ENCODE data around the gene WNT5A.

- no peak for TF ChIP-seq CTCF (IDR thresholded peaks at IDR 0.05; ENCODE audit: low read length)
- TF ChIP-seq EZH2 (IDR thresholded peaks at IDR 0.05; ENCODE audit: borderline replicate concordance, low read length) = no peak
These were observed 37.6 kb upstream of the WNT5A start for GRCh38 chr3:55524565-55525244.

All from OCI-LY1 (cell line).